ENCODE results near the gene RPS6KC1. TPM values are rescaled to one million over a fixed set of nuclear protein-coding genes. Genes with fewer than 3 reads are reported as not detected.
"Not testable (repeated sequence)": the region's sequence is repeated elsewhere in the genome, so short reads cannot be mapped to it uniquely, and the experiment has no call there.

Gene RPS6KC1
- total RNA-seq, 1 donor from 2014 or later = 14.9 TPM

DNA sequence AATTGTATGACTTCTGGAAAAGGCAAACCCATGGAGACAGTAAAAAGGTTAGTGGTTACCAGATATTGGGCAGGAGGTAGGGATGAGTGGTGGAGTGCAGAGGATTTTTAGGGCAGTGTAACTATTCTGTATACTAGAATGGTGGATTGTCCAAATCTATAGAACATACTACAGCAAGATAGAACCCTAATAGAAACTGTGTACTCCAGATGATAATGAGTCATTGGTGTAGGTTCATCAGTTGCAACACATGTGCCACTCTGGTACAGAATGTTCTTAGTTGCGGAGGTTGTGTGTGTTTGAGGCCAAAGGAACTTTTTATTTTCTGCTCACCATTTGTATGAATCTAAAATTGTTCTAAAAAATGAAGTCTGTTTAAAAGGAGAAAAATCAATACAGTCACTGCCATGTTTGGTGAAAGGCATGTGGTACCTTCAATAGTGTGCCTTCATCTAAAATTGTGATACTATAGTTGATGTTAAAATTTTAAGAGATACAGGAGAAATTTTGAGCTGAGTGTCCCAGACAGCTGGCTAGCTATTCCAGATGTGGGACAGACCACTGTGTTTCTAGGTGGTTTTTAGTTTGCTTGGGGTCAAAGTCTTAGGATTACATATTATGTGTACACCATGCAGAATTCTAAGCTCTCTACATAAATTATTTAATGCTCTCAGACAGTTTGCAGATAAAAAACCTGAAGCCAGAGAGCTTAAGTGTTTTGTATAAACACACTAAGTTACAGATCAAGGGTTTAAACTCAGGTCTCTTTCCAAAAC, 150.5 kb downstream of the RPS6KC1 start:
- no peaks in the 10 kb centered on the region for H3K36me3 ChIP-seq (ENCODE audit: control insufficient read depth, insufficient read depth, low read length)
- no peak overlapping the region for H3K4me3 ChIP-seq (ENCODE audit: low read depth, low read length)
- DNase-seq (ENCODE audit: low read depth) = no peak
- TF ChIP-seq, protein P1, sequence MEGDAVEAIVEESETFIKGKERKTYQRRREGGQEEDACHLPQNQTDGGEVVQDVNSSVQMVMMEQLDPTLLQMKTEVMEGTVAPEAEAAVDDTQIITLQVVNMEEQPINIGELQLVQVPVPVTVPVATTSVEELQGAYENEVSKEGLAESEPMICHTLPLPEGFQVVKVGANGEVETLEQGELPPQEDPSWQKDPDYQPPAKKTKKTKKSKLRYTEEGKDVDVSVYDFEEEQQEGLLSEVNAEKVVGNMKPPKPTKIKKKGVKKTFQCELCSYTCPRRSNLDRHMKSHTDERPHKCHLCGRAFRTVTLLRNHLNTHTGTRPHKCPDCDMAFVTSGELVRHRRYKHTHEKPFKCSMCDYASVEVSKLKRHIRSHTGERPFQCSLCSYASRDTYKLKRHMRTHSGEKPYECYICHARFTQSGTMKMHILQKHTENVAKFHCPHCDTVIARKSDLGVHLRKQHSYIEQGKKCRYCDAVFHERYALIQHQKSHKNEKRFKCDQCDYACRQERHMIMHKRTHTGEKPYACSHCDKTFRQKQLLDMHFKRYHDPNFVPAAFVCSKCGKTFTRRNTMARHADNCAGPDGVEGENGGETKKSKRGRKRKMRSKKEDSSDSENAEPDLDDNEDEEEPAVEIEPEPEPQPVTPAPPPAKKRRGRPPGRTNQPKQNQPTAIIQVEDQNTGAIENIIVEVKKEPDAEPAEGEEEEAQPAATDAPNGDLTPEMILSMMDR (IDR thresholded peaks at IDR 0.05; ENCODE audit: insufficient read depth, low read length, poor library complexity, severe bottlenecking) = no peak
- no peaks in the 10 kb centered on the region for H3K27me3 ChIP-seq (ENCODE audit: control insufficient read depth, insufficient read depth, low read length)

GRCh38 chr1:213211201-213211600, 160.2 kb downstream of the RPS6KC1 start:
- no peaks in the 10 kb centered on the region for H3K27me3 ChIP-seq (ENCODE audit: control insufficient read depth, insufficient read depth, low read length)
- TF ChIP-seq, protein P1 (IDR thresholded peaks at IDR 0.05; ENCODE audit: insufficient read depth, low read length, poor library complexity, severe bottlenecking) = no peak
- no peak for DNase-seq (ENCODE audit: low read depth)
- H3K4me3 ChIP-seq (ENCODE audit: low read depth, low read length) = no peak overlapping the region
- H3K36me3 ChIP-seq (ENCODE audit: control insufficient read depth, insufficient read depth, low read length) = no peaks in the 10 kb centered on the region

DNA sequence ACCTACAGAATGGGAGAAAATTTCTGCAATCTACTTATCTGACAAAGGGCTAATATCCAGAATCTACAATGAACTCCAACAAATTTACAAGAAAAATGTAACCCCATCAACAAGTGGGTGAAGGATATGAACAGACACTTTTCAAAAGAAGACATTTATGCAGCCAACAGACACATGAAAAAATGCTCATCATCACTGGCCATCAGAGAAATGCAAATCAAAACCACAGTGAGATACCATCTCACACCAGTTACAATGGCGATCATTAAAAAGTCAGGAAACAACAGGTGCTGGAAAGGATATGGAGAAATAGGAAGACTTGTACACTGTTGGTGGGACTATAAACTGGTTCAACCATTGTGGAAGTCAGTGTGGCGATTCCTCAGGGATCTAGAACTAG, 168.0 kb downstream of the RPS6KC1 start:
- not testable (repeated sequence) for H3K27me3 ChIP-seq (ENCODE audit: control insufficient read depth, insufficient read depth, low read length); DNase-seq (ENCODE audit: low read depth); H3K36me3 ChIP-seq (ENCODE audit: control insufficient read depth, insufficient read depth, low read length); H3K4me3 ChIP-seq (ENCODE audit: low read depth, low read length)

GRCh38 chr1:213221209-213221608, 170.2 kb downstream of the RPS6KC1 start:
- no peak overlapping the region for H3K4me3 ChIP-seq (ENCODE audit: low read depth, low read length)
- DNase-seq (ENCODE audit: low read depth) = no peak
- H3K27me3 ChIP-seq (ENCODE audit: control insufficient read depth, insufficient read depth, low read length) = no peaks in the 10 kb centered on the region
- TF ChIP-seq, protein P1 (IDR thresholded peaks at IDR 0.05; ENCODE audit: insufficient read depth, low read length, poor library complexity, severe bottlenecking) = no peak
- no peaks in the 10 kb centered on the region for H3K36me3 ChIP-seq (ENCODE audit: control insufficient read depth, insufficient read depth, low read length)

DNA sequence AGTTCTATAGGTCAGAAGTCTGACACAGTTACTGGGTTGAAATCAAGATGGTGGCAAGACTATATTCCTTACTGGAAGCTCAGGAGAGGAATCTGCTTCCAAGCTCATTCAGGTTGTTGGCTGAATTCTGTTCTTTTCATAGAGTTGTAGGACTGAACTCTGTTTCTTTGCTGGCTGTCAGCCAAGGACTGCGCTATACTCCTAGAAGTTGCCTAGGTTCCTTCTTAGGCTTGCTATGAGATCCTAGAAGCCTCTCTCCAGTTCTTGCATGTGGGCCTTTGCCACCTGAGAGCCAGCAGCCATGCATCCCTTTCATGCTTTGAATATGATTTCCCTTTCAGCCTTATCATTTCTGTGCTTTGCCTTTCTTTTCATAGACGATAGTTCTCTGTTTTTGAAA, 176.4 kb downstream of the RPS6KC1 start:
- Histone ChIP-seq H3K4me3 (ENCODE audit: low read depth, low read length) (no peak overlapping the region), H3K36me3 (ENCODE audit: control insufficient read depth, insufficient read depth, low read length) (no peaks in the 10 kb centered on the region), H3K27me3 (ENCODE audit: control insufficient read depth, insufficient read depth, low read length) (no peaks in the 10 kb centered on the region)
- TF ChIP-seq, protein P1 (IDR thresholded peaks at IDR 0.05; ENCODE audit: insufficient read depth, low read length, poor library complexity, severe bottlenecking) = no peak
- no peak for DNase-seq (ENCODE audit: low read depth)

GRCh38 chr1:213231795-213232231, 180.8 kb downstream of the RPS6KC1 start:
- DNase-seq (ENCODE audit: low read depth) = no peak
- TF ChIP-seq, protein P1 (IDR thresholded peaks at IDR 0.05; ENCODE audit: insufficient read depth, low read length, poor library complexity, severe bottlenecking) = no peak
- Histone ChIP-seq H3K27me3 (ENCODE audit: control insufficient read depth, insufficient read depth, low read length) (no peaks in the 10 kb centered on the region), H3K4me3 (ENCODE audit: low read depth, low read length) (no peak overlapping the region), H3K36me3 (ENCODE audit: control insufficient read depth, insufficient read depth, low read length) (no peaks in the 10 kb centered on the region)

Measured in kidney epithelial cell (primary cell).